GM18526 (cell line): Measurements from ENCODE around the gene ATPAF1.
A peak's percentile ranks its signal among the peaks of the same experiment; 100 is the strongest.

ENCODE experiments used
- POLR2A ChIP-seq: IDR thresholded peaks from 3 replicates; pipeline ENCODE4 v1.6.1; 2011; ENCODE audit not compliant: insufficient read length; ENCODE audit errors: extremely low read depth

ATPAF1 gene

DNA sequence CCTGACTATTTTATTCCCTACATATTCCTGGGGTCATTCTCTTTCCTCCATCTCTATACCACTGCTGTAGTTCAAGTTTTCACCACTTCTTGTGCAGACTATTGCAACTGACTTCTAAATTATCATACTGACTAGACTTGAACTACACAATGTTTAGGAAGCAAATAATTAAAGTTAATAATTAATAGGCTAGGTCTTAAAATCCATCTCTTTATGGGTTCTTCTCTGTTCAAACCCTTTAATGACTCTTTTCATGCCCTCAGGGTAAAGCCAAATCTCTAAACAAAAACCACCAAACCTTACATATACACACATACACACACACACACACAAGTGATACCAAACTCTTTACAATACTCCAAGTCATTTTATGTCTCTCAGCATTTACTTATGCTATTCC lies 29.2 kb downstream of the ATPAF1 start:
- no peak for TF ChIP-seq POLR2A

DNA sequence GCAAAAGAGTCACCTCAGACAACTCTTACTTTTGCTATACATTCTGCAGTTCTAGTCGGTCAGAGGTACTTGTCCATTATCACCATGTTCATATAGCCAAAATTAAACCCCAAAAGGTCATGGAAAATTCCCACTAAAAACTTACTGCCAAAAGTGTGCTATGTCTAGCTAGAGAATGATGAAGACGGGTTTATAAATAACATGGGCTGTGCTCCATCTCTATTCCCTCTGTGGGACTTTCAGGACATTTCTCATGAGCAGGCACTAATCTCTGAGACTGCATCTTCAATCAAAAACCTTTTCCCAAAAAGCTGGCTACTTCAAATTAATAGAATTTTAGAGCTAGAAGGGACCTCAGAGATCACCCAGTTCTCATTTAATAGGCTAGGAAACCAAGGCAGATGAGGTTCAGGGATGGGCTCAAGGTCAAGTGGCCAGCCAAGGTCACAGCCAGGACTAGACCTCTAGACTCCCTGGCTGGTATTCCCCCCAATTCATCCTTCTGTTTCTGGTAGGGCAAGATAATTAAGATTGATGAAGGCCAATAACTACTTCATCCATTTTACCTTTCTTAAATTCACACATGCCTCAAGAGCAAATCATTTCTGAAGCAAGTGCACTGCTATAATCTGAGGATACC lies 30.6 kb downstream of the ATPAF1 start:
- no peak for TF ChIP-seq POLR2A

DNA sequence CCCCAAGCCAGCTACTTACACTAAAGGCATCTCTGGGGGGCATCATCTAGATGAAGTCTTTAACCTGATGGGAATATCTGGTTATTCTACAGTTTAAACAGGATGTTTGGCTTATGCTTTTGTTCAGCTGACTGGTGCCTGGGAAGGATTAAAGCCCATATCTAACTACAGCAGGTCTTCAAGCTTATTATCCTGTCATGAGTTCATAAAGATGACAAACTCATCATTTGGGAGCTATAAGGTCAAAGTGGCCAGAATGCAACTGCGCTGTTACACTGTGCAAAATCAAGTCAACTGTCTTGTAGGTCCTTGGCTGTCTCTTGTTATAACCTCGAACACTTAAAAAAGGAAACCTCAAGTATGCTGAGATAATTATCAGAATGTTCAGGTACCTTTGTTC lies 33.0 kb downstream of the ATPAF1 start:
- TF ChIP-seq POLR2A, result no peak

DNA sequence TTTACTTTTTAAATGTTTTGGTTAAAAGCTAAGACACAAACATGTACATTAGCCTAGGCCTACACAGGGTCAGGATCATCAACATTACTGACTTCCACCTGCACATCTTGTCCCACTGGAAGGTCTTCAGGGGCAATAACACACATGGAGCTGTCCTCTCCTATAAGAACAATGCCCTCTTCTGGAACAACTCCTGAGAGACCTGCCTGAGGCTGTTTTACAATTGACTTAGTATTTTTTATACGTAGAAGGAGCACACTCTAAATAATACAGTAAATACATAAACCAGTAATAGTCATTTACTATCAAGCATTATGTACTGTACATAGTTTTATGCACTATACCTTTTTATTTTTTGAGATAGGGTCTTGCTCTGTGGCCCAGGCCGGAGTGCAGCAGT lies 37.4 kb downstream of the ATPAF1 start:
- no peak for TF ChIP-seq POLR2A

DNA sequence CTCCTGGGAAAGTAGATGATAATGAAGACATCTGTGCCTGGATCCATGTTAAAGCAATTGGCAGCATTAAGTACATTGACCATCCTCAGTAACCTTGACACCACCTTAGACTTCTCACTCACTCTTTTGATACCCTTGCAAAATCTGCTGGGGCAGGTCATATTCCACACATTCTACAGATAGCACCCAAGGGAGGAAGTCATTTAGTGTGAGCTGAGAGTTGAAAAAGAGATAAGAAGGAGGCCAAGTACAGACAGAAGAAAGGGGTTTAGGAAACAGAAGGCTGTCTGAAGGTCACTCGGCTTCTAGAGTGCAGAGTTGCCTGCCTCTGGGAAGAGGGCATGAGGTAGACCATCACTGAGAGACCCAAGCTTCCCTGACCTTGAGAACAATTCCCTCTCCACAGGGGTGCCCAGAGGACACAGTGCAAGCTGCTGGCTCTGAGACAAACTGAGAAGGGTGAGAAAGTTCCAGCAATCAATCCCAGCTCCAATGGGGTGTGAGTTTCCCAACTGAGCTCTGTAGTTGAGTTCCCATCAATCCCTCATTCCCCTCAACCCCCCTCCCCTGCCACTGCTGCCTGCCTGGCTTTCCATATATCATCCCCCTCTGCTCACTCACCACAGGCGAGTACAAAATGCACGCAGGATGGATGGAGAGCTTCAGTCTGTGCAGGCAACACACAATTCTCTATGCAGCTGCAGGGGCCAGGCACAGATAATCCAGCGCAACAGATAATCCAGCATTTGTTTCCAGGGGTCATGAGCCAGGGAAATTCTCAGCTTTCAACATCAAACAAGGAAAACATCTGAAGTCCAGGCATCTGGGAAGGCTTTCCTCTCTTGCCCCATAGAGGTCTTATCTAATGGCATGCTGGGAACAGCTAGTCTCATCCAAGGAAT lies 44.2 kb downstream of the ATPAF1 start:
- no peak for TF ChIP-seq POLR2A

DNA sequence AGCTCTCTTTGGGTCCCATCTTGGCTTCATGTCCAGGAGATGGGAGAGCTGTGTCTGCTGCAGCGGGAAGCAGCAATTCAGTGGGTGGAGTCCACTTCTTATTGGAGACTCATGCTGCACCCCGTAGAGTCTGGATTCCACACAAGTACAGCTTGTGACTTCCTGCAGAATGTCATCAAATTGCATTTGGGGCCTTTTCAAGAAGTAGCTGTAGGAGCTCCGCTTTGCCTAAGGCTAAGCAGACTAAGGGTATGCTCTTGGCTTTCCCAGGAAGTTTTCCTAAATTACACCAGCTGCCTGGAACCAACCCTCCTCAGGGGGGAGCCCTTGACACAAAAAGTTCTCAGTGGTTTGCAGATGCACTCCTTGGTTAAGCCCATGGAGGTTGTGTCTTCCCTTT lies 45.8 kb downstream of the ATPAF1 start:
- no peak for TF ChIP-seq POLR2A

DNA sequence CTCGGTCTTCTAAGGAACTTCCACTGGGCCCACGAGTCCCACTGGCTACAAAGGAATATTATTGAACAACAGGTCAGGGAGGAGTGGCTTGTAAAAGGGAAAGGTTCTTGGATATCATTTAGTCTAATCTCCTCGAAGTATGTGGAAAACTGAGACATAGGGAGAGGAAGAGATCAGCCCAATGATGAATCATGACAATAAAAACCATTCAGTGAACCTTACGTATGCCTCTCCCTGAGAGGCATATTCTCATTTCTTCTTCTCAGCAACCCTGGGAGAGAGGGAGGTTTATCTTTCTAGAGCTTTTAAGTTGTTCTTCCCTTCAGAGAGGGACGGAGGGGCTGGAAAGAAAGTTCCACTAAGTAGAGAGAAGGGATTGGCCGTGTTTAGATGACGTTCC lies 46.2 kb downstream of the ATPAF1 start:
- no peak for TF ChIP-seq POLR2A

DNA sequence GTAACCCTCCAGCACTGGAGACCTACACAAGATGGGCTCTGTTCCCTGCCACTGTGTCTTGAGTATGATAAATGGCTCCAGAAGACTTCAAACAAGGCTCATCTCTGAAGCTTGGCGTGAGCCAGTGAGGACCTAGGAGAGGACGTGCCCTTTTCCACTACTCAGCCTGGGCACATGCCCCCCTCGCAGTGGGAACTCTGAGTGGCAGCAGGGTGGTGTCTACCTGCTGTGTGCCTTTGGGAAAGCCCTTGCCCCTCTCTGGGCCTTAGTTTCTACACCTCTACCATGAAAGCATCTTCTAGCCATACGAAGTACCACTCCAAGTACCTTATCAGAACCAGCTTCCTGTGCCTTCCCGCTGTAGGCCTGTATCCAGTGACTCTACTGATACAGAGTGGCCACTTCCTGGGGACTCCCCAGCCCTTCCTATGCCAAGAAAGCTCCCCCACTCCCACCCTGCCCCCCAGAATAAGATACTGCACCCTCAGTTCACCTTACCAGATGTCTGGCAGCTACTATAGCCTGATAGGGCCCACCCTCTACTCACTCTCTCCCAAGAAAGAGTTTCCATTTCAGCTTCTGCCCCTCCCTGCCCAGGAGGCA lies 48.4 kb downstream of the ATPAF1 start:
- TF ChIP-seq POLR2A, result no peak

DNA sequence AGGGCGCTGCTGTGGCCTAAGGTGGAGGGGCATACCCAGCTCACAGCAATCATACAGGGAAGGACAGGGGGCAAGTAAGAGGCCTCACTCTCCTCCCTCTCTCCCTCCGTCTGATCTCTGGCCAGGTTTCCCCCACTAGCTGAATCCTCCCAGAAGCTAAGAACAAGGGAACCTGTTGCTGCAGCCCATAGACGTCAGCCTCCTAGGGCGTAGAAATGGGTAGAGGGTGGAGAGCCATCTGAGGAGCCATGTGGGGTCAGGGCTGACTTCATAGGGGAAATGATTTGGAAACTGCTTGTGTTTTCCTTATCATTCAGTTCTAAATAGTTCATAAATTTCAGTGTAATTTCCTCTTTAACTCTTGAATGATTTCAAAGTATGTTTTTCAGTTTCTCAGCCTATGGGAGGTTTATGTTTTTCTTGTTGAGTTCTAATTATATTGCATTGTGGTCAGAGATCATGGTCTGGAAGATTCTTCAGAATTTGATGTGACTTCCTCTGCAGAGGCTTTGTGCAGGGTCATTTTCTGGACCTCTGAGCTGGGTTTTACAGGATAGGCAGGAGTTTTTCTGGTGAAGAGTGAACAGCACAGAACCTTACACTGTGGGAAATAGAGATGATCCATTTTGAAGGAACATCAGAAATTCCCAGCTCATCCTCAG lies 49.3 kb downstream of the ATPAF1 start:
- no peak for TF ChIP-seq POLR2A

DNA sequence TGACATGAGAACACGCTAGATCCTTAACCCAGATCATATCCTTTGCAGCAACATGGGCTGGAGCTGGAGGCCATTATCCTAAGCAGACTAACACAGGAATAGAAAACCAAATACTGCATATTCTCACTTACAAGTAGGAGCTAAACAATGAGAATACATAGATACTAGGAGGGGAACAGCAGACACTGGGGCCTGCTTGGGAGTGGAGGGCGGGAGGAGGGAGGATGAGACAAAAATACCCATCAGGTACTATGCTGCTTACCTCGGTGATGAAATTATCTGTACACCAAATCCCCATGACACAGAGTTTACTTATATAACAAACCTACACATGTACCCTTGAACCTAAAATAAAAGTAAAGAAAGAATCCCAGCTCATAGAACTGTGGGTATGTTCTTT lies 50.3 kb downstream of the ATPAF1 start:
- TF ChIP-seq POLR2A, result no peak

DNA sequence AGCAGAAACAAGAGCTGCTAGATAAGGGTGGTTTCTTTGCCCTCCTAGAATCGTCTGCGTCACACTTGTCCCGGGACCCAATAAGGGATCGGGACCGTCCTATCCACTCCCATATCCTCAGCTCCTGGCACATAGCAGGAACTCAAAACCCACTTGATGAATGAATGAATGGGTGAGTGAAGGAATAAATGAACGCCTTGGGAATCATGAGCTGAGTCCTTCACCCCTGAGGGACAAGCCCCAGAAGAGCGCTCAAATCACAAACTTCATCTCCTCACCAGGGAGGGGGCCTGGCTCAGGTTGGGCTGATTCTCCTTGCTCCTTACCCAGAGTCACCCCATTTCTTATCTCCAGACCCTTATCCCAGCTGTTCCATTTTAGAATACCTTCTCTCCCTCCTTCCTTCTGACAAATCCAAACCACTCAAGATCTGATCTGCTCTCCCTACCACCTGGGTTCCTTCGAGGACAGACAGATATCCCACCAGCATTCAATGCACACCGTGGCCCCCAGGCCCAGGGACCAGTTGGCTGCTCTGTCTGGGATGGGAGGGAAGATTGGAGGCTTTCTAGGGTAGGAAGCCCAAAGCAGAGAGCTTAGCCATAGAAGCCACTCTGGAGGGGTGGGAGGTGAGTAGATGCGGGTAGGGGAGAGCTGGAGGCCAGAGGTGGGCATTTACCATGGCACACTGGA lies 50.9 kb downstream of the ATPAF1 start:
- no peak for TF ChIP-seq POLR2A

DNA sequence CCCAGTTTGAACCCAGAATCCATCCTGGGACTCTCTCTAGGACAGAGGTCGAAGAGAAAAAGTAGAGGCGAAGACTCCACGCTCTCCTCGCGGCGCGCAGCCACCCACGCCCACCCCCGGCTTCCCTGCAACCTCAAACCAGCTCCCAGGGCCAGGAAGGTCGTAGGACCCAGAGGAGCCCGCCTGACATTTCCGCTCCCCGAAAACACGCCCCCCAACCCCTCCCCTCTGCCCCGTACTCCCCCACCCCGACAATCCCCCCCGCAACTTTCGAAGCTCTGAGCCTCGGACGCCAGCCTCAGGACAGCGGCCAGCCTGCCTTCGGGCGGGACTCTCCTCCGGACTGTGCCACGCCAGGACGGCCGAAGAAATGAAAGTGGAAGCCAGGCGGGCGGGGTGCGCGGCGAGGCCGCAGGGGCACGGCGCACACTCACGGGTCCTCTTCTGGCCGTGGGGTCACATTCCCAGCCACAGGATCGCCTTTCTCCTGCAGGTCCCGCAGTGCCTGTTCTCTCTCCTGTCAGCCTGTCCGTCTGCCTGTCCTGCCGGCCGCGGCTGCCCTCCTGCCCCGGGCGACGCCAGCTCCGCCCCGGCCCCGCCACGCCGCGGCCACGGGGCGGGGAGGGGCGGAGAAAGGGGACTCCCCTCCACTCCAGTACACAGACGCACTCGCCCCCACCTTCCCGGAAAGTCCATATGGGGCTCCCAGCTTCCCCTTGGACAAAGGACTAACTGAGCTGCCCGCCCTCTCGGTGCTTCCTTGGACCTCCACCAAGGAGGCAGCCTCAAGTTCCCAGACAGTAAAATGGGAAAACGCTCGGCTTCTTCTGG lies 51.7 kb downstream of the ATPAF1 start, which contains the start of gene MOB3C:
Gene MOB3C, minus strand, starts transcription at position 535 of the 831 bp plus-strand sequence. CDS start 3,490 bp downstream, outside the sequence.
- peak; percentile 64 for TF ChIP-seq POLR2A

DNA sequence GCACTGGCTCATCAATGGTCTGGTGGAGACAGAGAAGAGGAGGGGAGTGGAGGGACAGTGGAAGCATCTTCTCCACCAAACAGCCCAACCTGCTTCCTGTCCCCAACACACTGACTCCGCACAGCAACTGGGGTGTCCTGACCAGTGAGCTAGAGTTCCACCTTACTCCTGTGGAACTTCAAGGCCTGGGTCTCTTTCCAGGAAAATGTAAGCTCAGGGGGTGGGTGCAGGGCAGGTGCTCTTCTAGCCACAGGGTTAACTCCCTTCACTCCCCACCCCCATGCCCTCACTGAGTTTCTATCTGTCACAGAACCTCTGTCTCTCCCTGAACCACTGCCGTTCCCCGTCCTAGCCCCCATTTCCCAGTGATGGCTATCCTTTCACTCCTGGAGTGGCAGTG lies 52.4 kb downstream of the ATPAF1 start:
- no peak for TF ChIP-seq POLR2A

DNA sequence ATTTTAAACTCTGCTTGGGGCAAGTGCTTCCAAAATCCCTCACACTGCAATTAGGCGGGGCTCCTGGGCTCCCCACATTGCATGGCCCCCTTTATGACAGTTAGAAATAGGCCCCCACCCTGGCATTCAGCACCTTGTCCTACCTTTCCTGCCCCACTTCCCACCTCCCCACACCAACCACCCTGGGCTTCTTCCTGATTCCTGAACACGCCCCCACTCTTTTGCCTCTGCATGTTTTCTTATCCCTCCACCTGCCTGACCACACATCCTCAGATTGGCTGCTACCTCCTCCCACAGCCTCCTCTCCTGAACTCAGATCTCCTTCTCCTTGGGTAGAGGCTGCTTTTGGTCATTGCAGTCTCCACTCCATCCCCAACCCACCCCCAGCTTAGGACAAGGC lies 53.1 kb downstream of the ATPAF1 start:
- TF ChIP-seq POLR2A, result no peak
